Inflammatory macrophage treated with lipopolysaccharide for 1 hour (primary cell): ENCODE measurements around the gene SNAP47.

Experiments
- DNase-seq, 2 donors: peaks; one replicate each; pipeline ENCODE4 v3.0.0-alpha.2; 2020 to 2022

SNAP47 gene

DNA sequence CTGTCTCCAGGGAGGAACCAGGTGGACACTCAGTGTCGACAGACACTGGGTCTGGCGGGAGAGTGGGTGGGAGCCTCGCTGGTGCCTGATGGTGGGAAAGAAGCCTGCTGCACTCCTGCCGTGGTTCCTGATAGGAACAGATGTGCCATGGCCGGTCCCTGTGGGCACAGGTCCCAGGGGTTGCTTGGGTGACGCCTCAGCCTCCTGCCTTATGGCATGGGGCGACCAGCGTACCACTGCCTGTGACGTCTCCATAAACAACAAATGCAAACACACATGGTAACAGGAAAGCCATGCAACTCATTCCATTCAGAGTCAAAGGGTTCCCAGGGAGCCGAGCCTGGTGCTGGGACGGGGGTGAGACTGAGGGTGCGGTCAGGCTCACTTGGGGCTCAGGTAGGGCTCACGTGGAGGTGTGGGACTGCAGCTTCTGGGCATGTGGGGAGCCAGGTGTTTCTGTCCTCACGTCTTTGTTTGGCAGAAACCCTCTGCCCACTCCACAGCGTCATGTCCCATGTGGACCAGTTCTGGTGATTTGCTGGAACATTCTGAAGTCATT lies 34.8 kb downstream of the SNAP47 start:
- no peak for DNase-seq

DNA sequence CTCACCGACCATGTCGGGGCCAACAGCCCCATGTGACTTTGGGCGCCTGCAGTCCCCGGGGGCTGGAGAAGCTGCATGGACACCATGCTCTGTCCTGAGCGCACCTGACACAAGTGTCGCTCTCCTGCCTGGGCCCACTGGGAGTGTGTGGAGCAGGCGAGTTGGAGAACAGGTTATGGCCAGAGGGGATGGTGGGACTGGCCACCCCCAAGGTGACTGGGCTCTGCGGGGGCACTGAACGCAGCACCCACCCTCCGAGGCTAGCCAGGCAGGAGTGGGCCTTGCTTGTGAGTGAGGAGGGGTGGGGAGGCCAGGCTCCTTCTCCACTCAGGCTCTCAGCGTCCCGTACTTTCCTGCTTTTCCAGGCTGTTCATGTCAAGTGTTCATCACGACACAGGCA lies 35.6 kb downstream of the SNAP47 start:
- DNase-seq = no peak

DNA sequence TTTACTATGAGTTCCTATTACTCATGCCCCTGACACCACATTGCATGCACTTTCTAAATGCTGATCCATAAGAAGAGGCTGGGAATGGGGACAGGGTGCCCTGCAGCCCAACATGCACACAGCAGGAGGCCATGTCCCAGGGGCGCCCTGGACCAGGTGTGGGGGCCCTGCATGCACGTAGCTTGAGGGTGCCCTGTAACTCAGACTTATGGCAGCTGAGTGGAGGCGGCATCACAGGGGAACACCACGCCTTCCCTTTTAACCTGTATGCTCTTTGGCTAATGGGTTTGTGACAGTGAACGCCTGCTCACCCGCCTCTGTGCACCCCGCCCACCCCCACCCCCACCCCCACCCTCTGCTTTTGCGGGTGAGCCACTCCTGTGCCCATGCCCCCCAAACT lies 36.1 kb downstream of the SNAP47 start:
- DNase-seq = no peak

DNA sequence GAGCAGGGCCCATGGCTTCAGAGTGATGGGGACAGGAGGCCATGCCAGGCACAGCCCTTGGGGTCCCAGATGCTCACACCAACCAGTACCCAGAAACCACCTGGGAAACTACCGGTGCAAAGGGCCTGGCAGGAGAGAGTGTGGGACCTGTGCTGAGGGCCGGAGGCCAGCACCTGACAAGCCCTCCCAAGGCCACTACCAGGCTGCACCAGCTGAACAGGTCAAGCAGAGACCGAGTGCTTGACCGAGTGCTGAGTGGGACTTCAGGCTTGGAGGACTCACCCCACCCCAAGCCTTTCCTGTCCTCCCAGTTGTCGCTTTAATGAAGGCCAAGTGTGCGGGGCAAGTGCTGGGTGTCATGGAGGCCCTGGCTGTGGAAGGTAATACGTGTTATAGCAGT lies 36.5 kb downstream of the SNAP47 start:
- DNase-seq = no peak

DNA sequence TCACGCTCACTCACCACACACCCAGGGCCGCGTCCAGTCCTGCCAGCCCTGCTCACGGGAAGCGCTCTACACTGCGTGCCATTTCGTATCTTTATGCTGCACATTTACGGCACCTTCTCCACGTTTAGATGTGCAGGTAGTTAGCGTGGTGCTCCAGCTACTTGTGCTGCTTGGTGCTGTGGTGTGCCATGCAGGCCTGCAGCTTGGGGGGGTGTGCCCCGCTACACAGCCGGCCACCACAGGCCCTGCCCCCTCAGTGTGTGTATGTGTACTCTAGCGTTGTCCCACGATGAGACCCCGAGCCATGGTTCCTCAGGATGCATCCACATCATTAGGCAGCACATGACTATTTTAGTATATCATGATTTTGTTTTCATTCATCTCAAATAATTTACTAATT lies 38.3 kb downstream of the SNAP47 start:
- DNase-seq = no peak

DNA sequence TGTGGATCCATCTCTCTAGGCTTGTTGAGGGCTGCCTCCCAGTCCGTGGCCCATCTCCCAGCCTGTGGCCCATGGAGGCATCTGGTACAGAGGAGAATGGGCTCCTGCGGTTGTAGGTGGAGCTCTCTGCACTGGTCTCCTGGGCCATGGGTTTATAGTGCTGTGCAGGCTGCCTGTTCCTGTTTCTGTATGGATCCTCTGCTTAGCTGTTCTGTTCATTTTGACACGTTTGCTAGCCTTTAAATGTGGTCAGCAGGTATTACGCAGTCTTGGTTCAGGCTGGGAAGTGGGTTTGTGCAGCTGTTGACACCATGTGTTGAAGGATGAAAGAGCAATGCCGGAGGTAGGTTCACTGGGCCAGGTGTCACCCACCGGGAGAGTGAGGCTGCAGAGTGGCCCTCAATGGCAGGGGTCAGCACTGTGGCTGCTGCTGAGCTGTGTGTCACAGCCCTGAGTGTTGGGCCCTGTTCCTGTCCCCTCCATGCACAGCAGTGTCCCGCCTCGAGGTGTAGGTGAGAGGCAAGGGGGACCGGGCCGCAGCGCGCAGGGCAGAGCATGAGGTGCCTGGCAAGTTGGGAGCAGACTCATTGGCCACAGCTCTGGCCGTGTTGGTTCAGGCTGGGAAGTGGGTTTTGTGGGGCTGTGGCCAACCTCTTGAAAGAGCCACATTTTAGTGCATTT lies 39.0 kb downstream of the SNAP47 start:
- DNase-seq = no peak

DNA sequence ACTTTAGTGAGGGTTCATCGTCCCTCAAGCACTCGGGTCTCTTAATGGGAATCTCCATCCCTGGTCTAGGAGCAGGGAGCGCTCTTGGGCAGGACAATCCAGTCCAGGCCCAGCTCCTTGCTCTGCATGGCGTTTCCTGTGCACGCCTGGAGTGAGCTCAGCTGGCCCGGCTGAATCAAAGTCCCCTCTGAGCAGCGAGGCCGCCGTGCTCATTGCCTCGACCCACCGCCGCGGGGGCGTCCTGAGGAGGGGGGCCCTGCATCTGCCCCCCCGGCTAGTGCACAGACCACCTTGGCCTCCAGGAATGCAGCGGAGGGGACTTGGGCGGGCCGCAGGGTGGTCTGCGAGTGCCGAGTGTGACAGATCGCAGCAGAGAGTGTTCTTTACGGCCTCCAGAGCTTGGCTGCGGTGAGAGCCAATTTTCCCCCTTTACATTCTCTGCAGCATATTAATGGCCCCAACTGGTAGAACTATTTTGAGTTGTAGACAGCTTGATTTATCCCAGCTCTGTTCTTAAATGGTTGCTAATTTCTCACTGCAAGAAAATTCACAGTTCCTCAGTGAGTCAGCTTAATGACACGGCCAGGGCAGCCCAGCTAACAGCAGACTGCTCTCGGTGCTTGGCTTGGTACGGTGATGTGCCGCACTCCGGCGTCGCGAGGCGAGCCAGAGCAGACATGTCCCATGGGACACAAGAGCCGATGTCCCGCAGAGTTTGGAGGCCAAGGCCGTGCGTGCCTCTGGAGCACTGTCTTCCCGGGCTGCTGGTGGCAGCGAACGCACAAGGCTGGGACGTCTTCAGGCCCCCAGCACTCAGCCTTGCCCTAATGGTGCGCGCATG lies 39.8 kb downstream of the SNAP47 start:
- DNase-seq = no peak

DNA sequence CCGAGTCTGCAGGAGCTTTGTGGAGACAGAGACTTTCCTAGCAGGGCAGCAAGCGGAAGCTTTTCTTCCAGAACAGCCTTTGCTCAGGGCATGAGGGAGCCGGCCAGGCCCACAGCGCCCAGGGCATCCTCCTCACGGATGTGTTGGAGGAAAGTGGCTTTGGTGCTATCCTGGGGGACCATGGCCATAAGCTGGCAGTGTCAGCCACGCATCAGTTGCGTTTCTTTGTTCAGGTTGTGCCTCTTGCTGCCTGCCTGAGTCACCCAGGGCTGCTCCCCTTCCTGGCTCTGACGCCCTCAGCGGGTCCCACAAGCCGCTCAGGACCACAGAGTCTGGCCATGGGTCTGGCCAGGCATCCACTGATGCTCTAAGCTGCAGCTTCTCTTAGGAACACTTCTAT lies 40.6 kb downstream of the SNAP47 start:
- DNase-seq = no peak

DNA sequence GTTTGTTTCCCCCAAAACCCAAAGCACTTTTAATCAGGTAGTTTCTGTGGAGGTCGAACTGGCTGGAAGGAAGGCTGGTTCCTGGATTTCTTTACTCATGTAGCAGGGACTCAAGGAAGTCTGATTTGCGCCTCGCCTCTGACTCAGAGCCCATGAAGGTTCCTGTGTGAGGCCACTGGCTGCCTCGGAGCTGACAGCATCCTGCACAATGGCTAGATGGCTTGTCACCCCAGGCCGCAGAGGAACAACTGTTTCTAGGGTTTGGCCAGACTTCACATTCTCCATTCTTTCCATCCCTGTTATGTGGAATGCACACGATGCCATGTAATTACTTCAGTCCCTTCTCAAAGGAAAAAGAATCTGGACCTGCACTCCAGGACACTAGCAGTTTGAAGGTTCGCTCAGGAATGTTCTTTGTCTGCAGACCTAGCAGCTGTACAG lies 41.1 kb downstream of the SNAP47 start:
- no peak for DNase-seq

DNA sequence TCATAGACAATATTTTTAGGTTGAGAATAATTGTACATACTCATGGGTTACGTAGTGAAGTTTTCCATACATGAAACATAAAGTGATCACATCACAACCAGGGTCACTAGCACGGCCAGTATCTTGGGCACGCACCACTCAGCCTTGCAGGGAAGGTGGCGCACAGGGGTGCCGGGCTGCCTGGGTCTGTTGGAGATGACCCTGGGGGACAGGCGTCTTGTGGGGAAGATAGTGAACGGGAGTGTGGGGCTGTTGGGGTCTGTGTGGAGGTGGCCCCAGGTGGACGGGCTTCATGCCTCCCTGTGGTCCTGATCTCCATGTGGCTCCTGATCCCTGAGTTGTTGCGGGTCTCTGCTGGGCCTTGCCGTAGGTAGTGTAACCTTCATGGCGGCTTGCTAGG lies 41.9 kb downstream of the SNAP47 start:
- DNase-seq = no peak

DNA sequence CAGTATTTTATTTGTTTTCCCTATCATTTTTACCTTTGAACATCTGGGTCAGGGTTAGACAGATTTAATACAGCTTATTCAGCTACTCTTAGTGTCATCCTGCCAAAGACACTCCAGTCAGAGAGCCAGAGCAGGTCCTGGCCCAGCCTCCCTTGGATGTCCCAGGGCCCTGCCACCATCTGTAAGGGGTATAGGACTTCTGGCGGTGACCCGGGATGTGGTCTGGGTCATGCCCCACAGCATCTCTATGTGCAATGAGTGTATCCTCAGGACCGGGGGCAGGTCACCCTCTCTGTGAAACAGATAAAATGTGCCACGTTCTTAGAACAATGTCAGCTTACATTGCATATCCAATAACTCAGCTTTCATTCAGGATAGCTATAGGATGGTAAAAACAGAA lies 42.4 kb downstream of the SNAP47 start:
- DNase-seq = no peak

DNA sequence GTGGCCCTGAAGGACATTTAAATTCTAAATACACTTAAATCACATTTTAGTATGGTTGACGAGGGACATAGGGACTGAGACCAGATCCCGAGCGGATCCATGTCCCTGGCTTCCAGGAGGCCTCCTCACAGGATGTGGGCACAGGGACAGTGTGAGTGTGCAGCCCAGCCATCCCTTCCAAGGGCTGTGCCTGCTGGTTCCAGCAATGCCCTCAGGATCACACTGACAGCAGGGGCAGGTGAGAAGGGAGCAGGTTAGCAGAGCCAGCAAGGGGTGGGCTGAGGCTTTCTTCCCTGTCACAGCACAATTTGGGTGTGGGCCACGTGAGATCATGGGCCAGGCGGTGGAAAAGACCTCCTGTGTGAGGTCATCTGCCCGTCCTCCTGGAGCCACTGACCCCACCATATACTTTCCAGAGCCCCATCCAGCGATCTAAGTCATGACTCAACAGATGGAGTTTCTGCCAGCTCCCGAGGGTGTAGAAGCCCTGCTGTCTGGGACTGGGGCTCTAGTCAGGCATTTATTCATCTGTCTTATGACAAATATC lies 43.2 kb downstream of the SNAP47 start:
- no peak for DNase-seq

DNA sequence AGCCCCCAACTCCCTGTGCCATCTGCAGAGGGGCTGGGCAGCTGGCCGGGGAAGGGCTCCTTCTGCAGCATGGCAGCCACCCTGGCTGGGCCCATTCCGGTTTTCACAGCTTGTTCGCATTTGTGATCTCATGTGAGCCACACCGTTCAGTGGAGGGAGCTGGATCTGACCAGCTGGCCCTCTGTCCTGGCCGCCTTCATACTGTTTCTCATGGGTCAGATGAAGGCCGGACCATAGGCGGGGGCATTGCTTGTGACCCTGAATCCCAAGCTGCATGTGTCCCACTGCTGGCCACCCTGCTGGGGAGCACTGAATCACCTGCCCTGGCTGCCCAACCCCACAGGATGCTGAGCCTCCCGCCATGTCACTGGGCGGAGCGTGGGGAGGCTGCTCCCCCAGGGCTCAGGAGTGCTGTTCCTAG lies 43.8 kb downstream of the SNAP47 start:
- DNase-seq = no peak

DNA sequence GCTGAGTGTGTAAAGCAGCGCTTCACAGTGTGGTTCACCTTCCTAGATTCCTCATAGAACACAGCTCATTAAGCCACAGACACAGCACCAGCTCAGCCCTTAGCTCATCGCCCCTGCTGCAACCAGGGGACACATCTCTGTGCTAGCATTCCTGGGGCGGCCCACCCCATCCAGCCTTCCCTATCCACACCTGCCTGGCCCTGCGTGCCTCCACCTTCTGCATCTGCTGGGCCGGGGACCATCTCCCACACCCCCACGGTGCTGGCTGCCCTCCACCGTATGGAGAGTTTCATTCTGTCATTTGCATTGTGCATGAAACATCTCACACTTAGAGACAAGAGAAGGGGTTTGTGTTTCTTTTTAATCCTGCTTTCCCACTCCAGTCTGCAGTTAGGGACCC lies 44.5 kb downstream of the SNAP47 start:
- DNase-seq = no peak

DNA sequence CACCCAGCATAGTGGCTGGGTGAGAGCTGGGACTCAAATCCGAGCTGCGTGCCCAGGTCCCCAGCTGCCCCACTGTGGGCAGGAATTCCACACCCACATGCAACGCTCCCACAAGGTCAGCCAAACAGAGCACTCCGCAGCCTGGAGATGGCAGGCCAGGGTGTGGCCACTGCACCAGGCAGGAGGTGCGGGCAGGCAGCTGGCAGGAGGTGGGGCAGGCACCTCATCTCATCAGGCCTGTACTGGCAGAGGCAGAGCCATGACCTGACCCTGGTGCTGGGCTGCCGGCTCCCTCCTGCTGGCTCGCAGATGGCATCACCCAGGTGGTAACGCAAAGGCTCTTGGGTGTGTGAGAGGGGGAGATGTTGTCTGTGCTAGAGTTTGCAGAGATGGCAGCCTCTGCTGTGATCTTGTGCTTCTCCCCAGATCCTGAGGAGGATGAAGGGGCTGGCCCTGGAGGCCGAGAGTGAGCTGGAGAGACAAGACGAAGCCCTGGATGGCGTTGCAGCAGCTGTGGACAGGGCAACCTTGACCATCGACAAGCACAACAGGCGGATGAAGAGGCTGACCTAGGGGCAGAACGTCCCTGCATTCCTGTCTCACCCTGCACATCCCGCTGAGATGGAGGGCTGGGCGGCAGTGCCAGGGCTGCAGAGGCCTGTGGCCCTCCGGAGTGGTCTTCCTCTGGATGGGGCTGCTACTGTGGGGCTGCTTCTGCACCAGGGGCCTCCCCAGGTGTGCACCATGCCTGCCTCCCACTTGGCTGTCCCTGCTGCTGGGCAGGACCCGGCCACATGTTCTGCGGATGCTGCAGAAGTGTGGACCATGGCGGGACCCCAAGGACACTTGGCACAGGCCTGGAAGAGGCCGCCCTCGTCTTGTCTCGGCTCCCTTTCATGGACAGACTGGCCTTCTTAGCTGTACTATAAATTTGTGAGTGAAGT lies 45.1 kb downstream of the SNAP47 start:
- no peak for DNase-seq

DNA sequence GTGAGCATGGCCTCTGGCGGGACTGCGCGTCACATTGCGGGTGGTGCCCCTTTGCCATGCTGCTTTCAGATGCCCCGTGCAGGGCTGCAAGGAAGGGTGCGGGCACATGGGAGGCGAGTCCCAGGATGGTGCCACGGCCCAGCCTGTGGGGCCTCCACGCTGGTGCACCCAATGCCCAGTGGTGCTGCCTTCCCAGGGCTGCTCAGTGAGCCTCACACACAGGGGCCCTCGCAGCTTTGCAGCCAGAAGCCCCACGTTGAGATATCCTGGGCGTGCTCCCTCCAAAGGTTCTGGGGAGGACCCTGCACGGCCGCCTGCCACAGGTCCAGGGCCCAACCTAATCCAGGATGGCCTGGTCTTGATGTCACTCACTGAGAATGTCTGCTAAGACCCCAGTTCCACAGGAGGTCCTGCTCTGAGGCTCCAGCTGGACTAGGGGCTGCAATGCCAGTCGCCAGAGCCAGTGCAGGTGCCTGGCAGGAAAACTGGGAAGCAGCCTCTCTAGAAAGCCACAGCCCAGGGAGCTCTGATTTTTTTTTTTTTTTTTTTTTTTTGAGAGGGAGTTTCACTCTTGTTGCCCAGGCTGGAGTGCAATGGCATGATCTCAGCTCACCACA lies 46.2 kb downstream of the SNAP47 start:
- no peak for DNase-seq

DNA sequence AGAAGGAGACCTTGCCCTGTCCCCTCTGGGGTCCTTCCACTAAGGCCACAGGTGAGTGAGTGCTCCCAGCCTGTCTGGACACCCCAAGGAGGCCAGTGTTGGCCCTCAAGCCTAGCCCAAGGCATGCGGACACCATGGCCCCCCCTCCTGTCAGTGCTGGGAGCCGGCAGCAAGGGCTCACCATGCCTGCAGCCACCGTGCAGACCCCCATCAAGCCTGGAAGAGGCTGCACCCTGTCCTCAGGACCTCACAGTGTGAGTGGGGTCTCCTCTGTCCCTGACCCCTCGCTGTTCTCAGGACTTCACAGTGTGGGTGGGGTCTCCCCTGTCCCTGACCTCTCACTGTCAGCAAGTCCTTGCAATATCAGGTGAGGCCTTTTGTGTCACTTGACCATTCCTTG lies 47.0 kb downstream of the SNAP47 start:
- DNase-seq = no peak

DNA sequence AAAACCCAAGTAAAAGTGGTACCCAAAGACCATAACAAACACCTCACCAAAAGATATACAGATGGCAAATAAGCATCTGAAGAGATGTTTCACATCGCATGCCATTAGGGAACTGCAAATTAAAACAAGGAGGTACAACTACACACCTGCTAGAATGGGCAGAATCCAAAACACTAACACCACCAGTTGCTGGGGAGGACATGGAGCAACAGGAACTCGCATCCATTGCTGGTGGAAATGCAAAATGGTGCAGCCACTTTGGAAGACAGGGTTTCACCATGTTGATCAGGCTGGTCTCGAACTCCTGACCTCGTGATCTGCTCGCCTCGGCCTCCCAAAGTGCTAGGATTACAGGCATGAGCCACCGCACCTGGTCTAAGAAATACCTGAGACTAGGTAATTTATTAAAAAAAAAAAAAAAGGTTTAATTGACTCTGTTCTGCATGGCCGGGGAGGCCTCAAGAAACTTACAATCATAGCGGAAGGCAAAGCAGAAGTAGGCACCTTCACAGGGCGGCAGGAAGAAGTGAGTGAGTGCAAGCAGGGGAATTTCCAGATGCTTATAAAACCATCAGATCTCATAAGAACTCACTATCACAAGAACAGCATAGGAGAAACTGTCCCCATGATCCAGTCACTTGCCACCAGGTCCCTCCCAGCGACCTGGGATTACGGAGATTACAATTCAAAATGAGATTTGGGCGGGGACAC lies 50.0 kb downstream of the SNAP47 start:
- no peak for DNase-seq

DNA sequence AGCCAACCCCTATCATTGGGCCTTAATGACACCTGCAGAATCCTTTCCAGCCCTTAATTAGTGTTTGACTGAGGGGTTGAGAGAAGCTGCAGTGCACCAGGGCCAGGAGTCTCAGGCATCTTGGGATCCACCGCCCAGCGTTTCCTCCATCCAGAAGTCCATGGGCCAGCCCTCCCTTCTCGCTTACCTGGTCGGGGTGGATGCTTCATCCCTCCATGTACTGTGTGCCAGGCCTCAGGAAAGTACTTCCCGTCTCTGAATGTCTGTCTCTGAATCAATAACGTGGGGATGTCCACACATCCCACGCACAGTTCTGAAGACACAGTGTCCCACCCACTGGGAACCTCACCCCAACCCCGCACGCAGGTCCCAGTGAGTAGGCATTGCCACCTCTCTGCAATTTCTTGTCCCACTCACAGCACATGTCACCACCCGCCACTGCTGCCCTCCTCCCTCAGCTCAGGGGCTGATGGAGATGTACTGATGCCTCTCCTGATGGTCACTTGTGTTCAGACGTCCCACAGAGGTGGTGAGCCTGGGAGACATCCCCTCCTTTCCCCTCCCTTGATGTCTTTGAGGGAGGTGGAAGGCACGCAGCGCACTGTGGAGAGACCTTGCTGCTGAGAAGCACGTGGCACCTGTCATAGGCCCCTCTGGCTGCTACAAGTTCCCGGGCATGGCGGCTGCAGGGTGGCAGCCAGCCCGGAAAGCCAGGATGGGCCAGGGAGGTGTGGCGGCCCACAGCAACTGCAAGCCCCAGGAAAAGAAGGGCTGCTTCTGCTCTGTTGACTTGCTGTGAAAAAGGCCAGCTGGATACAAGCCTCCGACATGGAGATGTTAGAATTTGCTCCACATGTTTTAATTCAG lies 50.8 kb downstream of the SNAP47 start:
- no peak for DNase-seq

DNA sequence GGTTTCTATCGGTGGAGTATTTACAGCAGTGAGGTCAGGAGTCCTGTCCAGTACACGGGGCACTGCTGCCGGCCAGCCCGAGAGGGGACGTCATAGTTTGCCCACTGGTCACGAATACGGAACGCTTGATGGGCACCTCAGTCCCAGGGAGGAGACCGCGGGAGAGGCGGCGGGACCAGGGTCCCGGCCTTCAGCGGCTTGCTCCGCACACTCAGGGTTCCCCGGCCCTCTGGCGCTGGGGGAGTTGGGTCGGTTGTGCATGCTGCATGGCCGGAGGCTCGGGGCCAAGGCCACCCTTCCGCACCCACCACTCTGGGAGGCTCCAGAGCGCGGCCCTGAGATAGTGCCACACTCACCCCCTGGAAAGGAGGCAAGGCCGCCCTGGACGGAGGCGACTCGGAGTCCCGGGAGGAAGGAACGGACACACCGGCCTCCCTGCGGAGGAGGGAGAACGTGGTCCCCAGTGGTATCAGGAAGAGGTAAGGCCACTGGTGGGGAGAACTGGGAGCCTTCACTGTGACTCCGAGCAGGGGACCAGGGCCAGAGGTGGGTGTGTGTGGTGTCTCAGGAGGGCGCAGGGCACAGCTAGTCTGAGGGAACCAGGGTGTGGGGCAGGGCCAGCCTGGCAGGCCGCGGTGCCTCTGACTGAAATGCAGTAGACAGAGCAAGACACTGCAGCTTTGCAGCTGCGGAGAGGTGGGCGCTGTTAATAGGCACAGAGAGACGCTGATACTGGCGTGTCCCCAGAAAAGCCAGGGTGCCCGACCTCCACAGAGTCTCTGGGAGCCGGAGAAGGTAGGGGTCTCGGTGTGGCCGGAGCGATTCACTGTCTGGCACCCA lies 51.7 kb downstream of the SNAP47 start:
- no peak for DNase-seq
